ENCODE measurements around the gene C17orf58.

- no peak for TF ChIP-seq POLR2A (IDR thresholded peaks at IDR 0.05)
- TF ChIP-seq, protein P1, sequence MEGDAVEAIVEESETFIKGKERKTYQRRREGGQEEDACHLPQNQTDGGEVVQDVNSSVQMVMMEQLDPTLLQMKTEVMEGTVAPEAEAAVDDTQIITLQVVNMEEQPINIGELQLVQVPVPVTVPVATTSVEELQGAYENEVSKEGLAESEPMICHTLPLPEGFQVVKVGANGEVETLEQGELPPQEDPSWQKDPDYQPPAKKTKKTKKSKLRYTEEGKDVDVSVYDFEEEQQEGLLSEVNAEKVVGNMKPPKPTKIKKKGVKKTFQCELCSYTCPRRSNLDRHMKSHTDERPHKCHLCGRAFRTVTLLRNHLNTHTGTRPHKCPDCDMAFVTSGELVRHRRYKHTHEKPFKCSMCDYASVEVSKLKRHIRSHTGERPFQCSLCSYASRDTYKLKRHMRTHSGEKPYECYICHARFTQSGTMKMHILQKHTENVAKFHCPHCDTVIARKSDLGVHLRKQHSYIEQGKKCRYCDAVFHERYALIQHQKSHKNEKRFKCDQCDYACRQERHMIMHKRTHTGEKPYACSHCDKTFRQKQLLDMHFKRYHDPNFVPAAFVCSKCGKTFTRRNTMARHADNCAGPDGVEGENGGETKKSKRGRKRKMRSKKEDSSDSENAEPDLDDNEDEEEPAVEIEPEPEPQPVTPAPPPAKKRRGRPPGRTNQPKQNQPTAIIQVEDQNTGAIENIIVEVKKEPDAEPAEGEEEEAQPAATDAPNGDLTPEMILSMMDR (IDR thresholded peaks at IDR 0.05) = no peak
- no peak for TF ChIP-seq EP300 (IDR thresholded peaks at IDR 0.05)
- TF ChIP-seq POLR2AphosphoS5 (IDR thresholded peaks at IDR 0.05) = no peak
Observed at GRCh38 chr17:68035131-68035522, 38.9 kb upstream of the C17orf58 start.

Data from sigmoid colon (tissue), 4 donors.